OCI-LY7 (cell line): ENCODE results near the gene MARK2. TPM values are rescaled to one million over a fixed set of nuclear protein-coding genes. Genes with fewer than 3 reads are reported as not detected.

Experiments
- BruUV-seq: library from RNA; stranded (reverse); fragments of 400-500 nt; replicated peaks from 2 replicates; lab custom pipeline; 2021; lab: Mats Ljungman, UMichigan
- CTCF ChIA-PET: fragments of 300-600 bp; sonication (Branson Sonifier 250); formaldehyde crosslinking; loops from one replicate; lab custom pipeline; 2022; ENCODE audit warnings: antibody characterized with exemption; ENCODE audit not compliant: unreplicated experiment; lab: Charles Lee
- POLR2A ChIA-PET: fragments of 300-600 bp; sonication (Branson Sonifier 250); formaldehyde crosslinking; loops from one replicate; lab custom pipeline; 2022; ENCODE audit warnings: antibody characterized with exemption; lab: Charles Lee
- DNase-seq: peaks from one replicate; pipeline ENCODE4 v3.0.0-alpha.2; 2015; ENCODE audit warnings: low spot score
- H2AFZ ChIP-seq: fragments of 200-600 bp; sonication (generic), shearing (Covaris generic); 2 replicates; pipeline ENCODE4 v1.6.1; 2014; ENCODE audit warnings: mild to moderate bottlenecking, antibody characterized with exemption, low read length, moderate library complexity
- H3K27ac ChIP-seq: fragments of 200-600 bp; sonication (generic); 2 replicates; pipeline ENCODE4 v1.5.1; 2014; ENCODE audit warnings: mixed run types, low read depth, mild to moderate bottlenecking, moderate library complexity, low read length, inconsistent platforms; ENCODE audit not compliant: poor library complexity, severe bottlenecking
- H3K36me3 ChIP-seq: fragments of 200-600 bp; sonication (generic); 2 replicates; pipeline ENCODE4 v1.6.1; 2014; ENCODE audit warnings: mild to moderate bottlenecking, antibody characterized with exemption, low read length, moderate library complexity, mixed read lengths; ENCODE audit not compliant: insufficient read depth
- H3K4me1 ChIP-seq: fragments of 200-600 bp; sonication (generic); 2 replicates; pipeline ENCODE4 v1.5.1; 2014; ENCODE audit warnings: mild to moderate bottlenecking, low read length; ENCODE audit not compliant: insufficient read depth, poor library complexity, severe bottlenecking
- H3K4me2 ChIP-seq: fragments of 200-600 bp; sonication (generic); 2 replicates; pipeline ENCODE4 v1.6.1; 2014; ENCODE audit warnings: mild to moderate bottlenecking, low read length
- H3K4me3 ChIP-seq: fragments of 200-600 bp; sonication (generic); 2 replicates; pipeline ENCODE4 v1.5.1; 2014; ENCODE audit warnings: mild to moderate bottlenecking, low read depth, low read length; ENCODE audit not compliant: poor library complexity, severe bottlenecking
- H3K79me2 ChIP-seq: fragments of 200-600 bp; sonication (generic); 2 replicates; pipeline ENCODE4 v1.6.1; 2016; ENCODE audit warnings: low read depth, mild to moderate bottlenecking, low read length, moderate library complexity, mixed read lengths; ENCODE audit not compliant: insufficient read depth
- H3K9me2 ChIP-seq: fragments of 200-600 bp; sonication (generic); 2 replicates; pipeline ENCODE4 v1.6.1; 2016; ENCODE audit warnings: mild to moderate bottlenecking, low read length, mixed read lengths; ENCODE audit not compliant: insufficient read depth
- H3K9me3 ChIP-seq: fragments of 200-600 bp; sonication (generic); 2 replicates; pipeline ENCODE4 v1.6.1; 2014; ENCODE audit warnings: mild to moderate bottlenecking, mixed run types, low read length, mixed read lengths
- H4K20me1 ChIP-seq: fragments of 200-600 bp; sonication (generic); 2 replicates; pipeline ENCODE4 v1.6.1; 2014; ENCODE audit warnings: mild to moderate bottlenecking, antibody characterized with exemption, low read length, moderate library complexity, mixed read lengths; ENCODE audit not compliant: insufficient read depth
- CTCF ChIP-seq: fragments of 200-600 bp; sonication (generic); conservative IDR thresholded peaks from 2 replicates; pipeline ENCODE4 v1.5.1; 2014; ENCODE audit warnings: mild to moderate bottlenecking, antibody characterized with exemption, low read length, moderate library complexity, mixed read lengths
- EZH2phosphoT487 ChIP-seq: fragments of 200-600 bp; sonication (generic); IDR thresholded peaks from 2 replicates; pipeline ENCODE4 v1.6.1; 2018; ENCODE audit warnings: low read depth, borderline replicate concordance, mild to moderate bottlenecking, mixed run types, antibody characterized with exemption, low read length, moderate library complexity, mixed read lengths
- intact Hi-C: fragments of 100-400 bp; cut with micrococcal nuclease; formaldehyde crosslinking; loops from one replicate; pipeline ENCODE4 v1.10.0; 2022; ENCODE audit not compliant: unreplicated experiment
- total RNA-seq, 2 experiments: library from RNA; depleted of rRNA in 1 of 2; stranded (reverse); fragments of >200 nt in 1 of 2; shearing (Covaris generic) in 1 of 2; gene quantifications; 2 replicates each; pipeline ENCODE4 v1.2.3, GENCODE V29; 2014 to 2022

The MARK2 gene
- total RNA-seq, 2 experiments from 2014 or later: 22.7 to 45.4 TPM

GRCh38 chr11:63847363-63847762, 8.5 kb downstream of the MARK2 start:
- intact Hi-C loops: no loop called here
- H2AFZ ChIP-seq: no peak overlapping the region
- DNase-seq: no peak
- peaks cover 55% of the 10 kb centered on the region for H3K36me3 ChIP-seq
- H3K4me2 ChIP-seq: no peak overlapping the region
- POLR2A ChIA-PET: no interaction called here
- H3K79me2 ChIP-seq: peaks cover 93% of the 10 kb centered on the region
- no TSS peak for BruUV-seq
- no peak overlapping the region for H3K27ac ChIP-seq
- H3K9me2 ChIP-seq: no peaks in the 10 kb centered on the region
- no peak for TF ChIP-seq CTCF
- CTCF ChIA-PET: no interaction called here
- peaks cover 30% of the 10 kb centered on the region for H4K20me1 ChIP-seq
- no peaks in the 10 kb centered on the region for H3K9me3 ChIP-seq
- peaks cover 25% of the 10 kb centered on the region for H3K4me1 ChIP-seq
- no peak overlapping the region for H3K4me3 ChIP-seq

GRCh38 chr11:63849691-63850090, 10.8 kb downstream of the MARK2 start:
- H2AFZ ChIP-seq: no peak overlapping the region
- H3K4me2 ChIP-seq: no peak overlapping the region
- no peak for TF ChIP-seq EZH2phosphoT487
- TF ChIP-seq CTCF: no peak
- no TSS peak for BruUV-seq
- POLR2A ChIA-PET: no interaction called here
- H3K27ac ChIP-seq: no peak overlapping the region
- peaks cover 55% of the 10 kb centered on the region for H3K36me3 ChIP-seq
- H3K9me3 ChIP-seq: no peaks in the 10 kb centered on the region
- no peak for DNase-seq
- H3K4me1 ChIP-seq: peaks cover 15% of the 10 kb centered on the region
- H4K20me1 ChIP-seq: peaks cover 18% of the 10 kb centered on the region
- no peaks in the 10 kb centered on the region for H3K9me2 ChIP-seq
- CTCF ChIA-PET: no interaction called here
- no peak overlapping the region for H3K4me3 ChIP-seq
- intact Hi-C loops: loop anchor here (5.0 kb wide), 1 partner anchor 38 kb away; no protein-coding TSS in a partner anchor
- peaks cover 83% of the 10 kb centered on the region for H3K79me2 ChIP-seq

- CTCF ChIA-PET: no interaction called here
- Histone ChIP-seq H4K20me1 (peaks cover 15% of the 10 kb centered on the region), H3K4me1 (peaks cover 15% of the 10 kb centered on the region), H3K36me3 (peaks cover 50% of the 10 kb centered on the region), H2AFZ (no peak overlapping the region), H3K9me2 (no peaks in the 10 kb centered on the region), H3K4me3 (no peak overlapping the region), H3K4me2 (peak overlapping the region; percentile 45), H3K9me3 (no peaks in the 10 kb centered on the region), H3K79me2 (peaks cover 78% of the 10 kb centered on the region), H3K27ac (peak overlapping the region; percentile 24)
- intact Hi-C loops: loop anchor here (5.0 kb wide), 1 partner anchor 36 kb away; no protein-coding TSS in a partner anchor
- BruUV-seq: no TSS peak
- POLR2A ChIA-PET: no interaction called here
- DNase-seq: no peak
- no peak for TF ChIP-seq EZH2phosphoT487
- TF ChIP-seq CTCF: no peak
Observed at GRCh38 chr11:63850920-63851319, 12.0 kb downstream of the MARK2 start.
